T-helper 22 cell (primary cell): ENCODE measurements around the gene SLC17A2.
A peak's percentile ranks its signal among the peaks of the same experiment; 100 is the strongest.

ENCODE experiments used
- DNase-seq: peaks from one replicate; pipeline ENCODE4 v3.0.0-alpha.2; 2020; ENCODE audit warnings: low read depth

SLC17A2 gene

DNA sequence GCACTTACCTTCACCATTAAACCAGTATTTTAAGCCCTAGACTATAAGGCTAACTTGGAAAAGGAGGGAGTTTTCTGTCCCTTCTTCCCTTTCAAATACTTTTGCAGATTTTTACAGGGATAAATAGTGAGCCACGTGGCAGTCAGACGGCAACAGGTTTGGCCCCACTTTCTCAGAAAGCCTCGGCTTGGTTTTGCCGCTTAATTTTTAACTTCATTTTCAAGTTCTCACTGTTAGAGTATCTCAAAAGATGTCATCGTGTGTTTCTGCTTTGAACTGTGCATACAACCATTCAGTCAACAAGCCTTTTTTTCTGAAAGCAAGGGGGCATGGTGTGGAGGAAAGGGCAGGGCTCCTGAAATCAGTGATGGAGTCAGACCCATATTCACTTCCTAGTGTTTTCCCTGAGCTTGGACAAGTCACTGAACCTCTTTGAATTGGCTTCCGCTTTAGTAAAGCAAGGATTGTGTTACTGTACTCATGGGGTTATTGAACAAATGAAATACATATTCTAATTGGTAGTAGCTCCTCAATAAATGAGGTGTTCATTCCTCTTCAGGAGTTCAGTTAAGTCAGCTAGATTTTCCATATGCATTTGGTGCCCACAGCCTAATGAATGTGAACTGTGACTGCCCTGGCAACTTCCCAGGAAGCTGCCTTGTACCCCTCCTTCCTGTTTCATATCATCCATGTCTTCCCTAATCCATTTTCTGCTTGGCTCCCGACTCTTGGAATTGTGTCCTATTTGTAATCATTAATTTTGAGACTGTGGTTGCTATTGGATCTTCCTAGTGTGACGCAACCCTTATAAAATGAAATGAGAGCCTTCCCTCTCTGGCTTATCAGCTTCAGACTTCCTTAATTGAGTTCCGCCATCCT lies at the start of gene SLC17A2:
Gene SLC17A2 (minus strand): TSS at position 160 of the 879 bp plus-strand sequence. CDS start 4,895 bp downstream, outside the sequence.
- no peak for DNase-seq

GRCh38 chr6:25975923-25976560 lies 45.6 kb upstream of the SLC17A2 start:
- no peak for DNase-seq

DNA sequence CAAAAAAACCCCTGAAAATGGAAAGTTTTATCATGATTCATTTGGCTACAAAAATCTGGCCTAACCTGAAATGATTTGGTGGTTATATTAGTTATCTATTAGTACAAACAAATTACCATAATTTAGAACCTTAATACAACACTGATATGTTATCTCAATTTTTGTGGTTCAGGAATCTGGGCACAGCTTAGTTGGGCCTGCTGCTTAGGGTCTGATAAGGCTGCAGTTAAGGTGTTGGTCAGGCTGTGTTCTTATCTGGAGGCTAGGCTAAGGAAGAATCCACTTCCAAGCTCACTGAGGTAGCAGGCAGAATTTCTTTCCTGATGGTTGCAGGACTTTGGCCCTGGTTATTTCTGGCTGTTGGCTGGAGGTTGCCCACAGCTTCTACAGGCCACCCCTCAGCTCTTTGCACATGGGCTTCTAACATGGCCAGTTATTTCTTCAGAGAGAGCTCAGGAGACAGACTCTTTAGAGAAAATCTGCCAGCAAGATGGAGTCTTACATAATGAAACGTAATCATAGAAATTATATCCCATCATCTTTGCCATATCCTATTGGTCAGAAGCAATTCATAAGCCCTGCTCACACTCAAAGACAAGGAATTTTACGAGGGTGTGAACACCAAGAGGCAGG lies 43.5 kb upstream of the SLC17A2 start:
- no peak for DNase-seq

DNA sequence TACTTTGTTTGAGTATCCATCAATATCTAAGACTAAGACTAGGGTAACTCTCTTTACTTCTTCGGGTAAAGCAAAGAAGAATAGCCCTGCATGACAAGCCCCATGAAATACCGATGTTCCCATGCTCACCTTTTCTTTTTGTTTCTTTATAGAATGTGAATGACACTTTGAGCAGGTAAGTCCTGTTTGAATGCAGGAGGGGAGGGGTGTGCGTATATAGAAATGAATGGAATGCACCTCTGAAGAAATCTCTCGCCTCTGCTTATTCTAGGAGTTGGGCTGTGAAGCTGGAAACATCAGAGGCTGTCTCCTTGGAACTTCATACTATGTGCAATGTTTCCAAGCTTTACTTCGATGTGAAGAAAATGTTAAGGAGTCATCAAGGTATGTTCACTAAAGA lies 42.4 kb upstream of the SLC17A2 start:
- DNase-seq, result no peak

DNA sequence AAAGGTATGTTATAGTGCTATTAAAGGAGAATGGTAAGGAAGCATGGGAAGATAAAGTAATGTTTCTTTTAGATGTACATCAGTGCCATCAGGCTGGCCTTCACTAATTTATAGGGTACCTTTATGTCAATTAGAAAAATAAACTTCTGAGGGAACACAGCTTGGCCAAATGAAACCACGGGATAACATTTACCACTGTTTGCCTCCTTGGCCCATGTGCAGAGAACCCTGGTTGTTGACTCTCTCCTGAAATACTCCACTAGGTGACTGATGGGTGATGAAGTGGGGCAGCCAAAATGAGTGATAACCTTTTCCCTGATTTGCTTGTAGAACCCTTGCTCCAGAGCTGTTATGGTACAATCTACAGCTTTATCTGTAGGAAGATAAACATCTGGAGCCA lies 41.6 kb upstream of the SLC17A2 start:
- no peak for DNase-seq

GRCh38 chr6:25971187-25971821 lies 40.8 kb upstream of the SLC17A2 start:
- DNase-seq, result no peak

DNA sequence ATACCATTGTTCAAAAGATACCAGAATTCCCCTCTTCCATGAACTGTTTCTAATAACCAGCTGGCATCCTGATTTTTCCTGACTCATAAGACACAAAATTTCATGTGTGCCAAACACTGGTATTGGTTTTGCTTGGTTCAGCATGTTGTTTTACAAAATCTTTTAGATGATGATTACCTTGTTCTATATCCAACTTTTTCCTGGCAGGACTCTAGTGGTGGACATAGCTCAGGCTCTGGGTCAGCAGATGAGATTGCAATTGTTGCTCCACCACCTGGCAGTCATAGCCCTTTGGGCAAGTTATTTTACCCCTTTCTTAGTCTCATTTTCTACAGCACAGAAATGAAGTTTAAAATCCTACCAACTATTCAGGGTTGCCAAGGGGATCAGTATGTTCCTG lies 38.3 kb upstream of the SLC17A2 start:
- no peak for DNase-seq

DNA sequence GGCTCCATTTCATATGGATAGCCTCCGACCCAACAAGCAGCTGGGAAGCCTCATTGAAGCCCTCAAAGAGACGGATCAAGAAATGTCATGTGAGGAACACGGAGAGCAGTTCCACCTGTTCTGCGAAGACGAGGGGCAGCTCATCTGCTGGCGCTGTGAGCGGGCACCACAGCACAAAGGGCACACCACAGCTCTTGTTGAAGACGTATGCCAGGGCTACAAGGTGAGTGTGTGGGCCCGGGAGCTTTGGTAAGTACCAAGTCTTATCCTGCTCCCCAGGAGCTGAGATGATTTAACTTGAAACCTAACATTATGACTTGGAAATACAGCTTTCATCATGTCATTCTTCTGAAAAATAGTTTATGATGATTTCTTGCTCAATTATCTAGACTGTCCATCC lies 36.2 kb upstream of the SLC17A2 start:
- no peak for DNase-seq

GRCh38 chr6:25965058-25965457 lies 34.6 kb upstream of the SLC17A2 start:
- no peak for DNase-seq

- no peak for DNase-seq
Measured at GRCh38 chr6:25963426-25964123, 33.1 kb upstream of the SLC17A2 start.

- peak; percentile 75 for DNase-seq
Measured at GRCh38 chr6:25962149-25963127, 31.9 kb upstream of the SLC17A2 start, which contains the start of gene TRIM38. Gene TRIM38, plus strand, starts transcription at chr6:25962802. Its CDS starts 3,721 bp downstream, at chr6:25966523.

DNA sequence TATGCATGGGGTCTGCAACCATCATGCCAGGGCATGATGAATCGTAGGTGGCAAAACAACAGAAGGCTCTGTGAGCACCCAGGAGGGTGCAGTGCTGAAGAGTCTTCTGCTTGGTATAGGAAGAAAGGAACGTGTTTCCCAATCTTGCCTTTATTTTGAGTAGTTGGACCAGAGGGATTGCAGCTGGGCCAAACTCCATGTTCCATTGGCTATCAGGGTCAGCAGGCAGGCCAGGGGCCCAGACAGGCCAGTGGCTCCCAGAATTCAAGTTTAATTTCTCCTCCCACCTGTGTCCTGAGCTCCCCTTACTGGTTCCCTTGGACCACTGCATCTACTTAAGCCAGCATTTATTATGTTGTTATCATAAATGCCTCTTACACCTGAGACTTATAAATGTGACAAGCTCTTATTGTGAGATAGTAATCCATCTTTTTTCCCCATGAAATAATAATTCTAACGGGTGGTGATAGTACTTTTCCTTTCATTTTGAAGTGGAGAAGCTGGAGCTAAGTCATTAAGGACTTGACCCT lies 31.2 kb upstream of the SLC17A2 start:
- no peak for DNase-seq

- no peak for DNase-seq
Measured at GRCh38 chr6:25960734-25961133, 30.2 kb upstream of the SLC17A2 start.

- DNase-seq, result no peak
Measured at GRCh38 chr6:25959890-25960536, 29.5 kb upstream of the SLC17A2 start.

DNA sequence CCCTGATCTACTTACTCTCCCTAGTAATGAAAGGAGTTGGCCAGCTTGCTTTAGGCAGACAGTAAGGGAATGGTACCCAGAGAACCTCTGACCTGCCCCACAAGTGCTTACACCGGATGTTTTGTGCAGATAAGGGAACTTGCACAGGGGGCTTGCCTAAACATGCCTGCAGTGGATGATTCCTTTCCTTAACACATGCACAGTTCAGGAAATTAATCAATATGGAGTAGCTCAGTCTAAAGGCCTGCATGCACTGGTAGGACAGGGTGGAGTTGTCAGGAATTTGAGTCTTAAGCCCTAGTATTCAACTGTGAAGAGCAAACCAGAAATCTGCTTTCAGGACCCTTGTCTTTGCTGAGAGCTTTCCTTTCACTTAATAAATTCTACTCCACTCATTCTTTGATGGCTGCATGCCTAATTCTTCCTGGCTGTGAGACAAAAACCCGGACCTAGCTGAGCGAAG lies 28.2 kb upstream of the SLC17A2 start:
- no peak for DNase-seq

DNA sequence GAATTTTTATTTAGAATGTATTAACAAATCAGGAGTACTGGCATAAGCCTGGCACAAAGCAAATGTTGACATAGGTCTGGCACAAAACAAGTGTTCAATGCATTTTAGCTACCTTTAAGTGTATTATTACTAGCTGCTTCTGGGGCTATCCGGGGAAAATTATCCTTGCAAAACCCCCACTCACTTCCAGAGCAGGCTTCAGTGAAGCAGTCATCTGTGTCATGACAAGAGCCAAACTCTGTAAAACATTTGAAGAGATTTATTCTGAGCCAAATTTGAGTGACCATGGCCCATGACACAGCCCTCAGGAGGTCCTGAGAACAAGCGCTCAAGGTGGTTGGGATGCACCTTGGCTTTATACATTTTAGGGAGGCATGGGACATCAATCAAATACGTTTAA lies 25.7 kb upstream of the SLC17A2 start:
- no peak for DNase-seq

GRCh38 chr6:25954756-25955155 lies 24.3 kb upstream of the SLC17A2 start:
- DNase-seq, result no peak

GRCh38 chr6:25953733-25954132 lies 23.2 kb upstream of the SLC17A2 start:
- no peak for DNase-seq

GRCh38 chr6:25952535-25952934 lies 22.0 kb upstream of the SLC17A2 start:
- no peak for DNase-seq
